ENCODE results near the gene MGME1.

GRCh38 chr20:17919149-17919548 lies 49.7 kb upstream of the MGME1 start:
- TF ChIP-seq, protein P1, sequence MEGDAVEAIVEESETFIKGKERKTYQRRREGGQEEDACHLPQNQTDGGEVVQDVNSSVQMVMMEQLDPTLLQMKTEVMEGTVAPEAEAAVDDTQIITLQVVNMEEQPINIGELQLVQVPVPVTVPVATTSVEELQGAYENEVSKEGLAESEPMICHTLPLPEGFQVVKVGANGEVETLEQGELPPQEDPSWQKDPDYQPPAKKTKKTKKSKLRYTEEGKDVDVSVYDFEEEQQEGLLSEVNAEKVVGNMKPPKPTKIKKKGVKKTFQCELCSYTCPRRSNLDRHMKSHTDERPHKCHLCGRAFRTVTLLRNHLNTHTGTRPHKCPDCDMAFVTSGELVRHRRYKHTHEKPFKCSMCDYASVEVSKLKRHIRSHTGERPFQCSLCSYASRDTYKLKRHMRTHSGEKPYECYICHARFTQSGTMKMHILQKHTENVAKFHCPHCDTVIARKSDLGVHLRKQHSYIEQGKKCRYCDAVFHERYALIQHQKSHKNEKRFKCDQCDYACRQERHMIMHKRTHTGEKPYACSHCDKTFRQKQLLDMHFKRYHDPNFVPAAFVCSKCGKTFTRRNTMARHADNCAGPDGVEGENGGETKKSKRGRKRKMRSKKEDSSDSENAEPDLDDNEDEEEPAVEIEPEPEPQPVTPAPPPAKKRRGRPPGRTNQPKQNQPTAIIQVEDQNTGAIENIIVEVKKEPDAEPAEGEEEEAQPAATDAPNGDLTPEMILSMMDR (conservative IDR thresholded peaks at IDR 0.05 in 1 of 2, IDR thresholded peaks at IDR 0.05 in 1 of 2; ENCODE audit: low read depth in 1 of 2, low read length in 2 of 2), result no peak
- TF ChIP-seq EZH2 (IDR thresholded peaks at IDR 0.05; ENCODE audit: low read length, missing control alignments), result no peak

Data from fibroblast of lung (primary cell).